Cerebellar nuclear complex (tissue), 1 donor: ENCODE results near the gene BMAL1.

ENCODE experiments used
- DNase-seq, 2 experiments: peaks; one replicate each; lab custom pipeline; 2025; lab: John Stamatoyannopoulos, UW

BMAL1 gene

DNA sequence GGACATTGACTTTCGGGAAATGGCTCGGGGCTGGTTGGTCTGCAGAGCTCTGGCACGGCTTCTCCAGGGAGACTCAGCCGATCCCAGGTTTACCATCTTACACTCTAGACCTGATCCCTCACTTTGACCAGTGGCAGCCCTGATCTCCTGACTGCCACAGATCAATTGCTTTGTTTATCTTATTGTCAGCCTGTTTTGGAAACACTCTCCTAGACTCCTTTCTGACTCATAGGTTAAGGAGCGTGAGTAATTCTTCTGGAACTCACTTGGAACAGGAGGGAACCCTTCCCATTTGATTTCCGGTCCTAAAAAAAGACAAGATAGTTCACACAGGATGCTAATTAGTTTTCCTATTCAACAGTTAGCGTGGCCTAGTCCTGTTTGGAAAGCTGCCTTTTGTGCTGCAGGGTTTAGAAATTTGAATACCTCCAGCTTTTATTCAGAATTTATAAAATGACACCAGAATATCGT is 16.0 kb upstream of the BMAL1 start:
- no peak for DNase-seq

- DNase-seq: no peak
Measured at GRCh38 chr11:13262096-13262495, 15.5 kb upstream of the BMAL1 start.

GRCh38 chr11:13268791-13269190 is 8.8 kb upstream of the BMAL1 start:
- no peak for DNase-seq

DNA sequence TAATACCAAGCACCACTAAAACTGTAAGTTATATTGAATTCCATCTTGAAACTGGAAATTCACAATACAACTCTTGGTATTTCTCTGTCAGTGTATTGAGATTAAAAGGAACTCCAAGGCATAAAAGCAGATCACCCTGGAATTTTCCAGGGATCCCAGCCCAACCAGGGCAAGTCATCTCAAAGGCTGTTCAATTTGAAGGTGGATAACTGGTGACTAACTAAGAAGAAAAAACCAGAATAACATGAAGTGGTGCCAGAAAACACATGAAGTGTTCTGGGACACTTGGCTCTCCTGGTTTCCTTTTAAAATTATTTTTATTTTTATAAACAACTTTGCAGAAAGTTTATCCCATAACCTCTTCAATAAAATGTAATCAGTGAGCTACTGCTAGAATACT is 7.8 kb upstream of the BMAL1 start:
- DNase-seq: no peak

- DNase-seq: no peak
Measured at GRCh38 chr11:13271060-13271693, 6.4 kb upstream of the BMAL1 start.

DNA sequence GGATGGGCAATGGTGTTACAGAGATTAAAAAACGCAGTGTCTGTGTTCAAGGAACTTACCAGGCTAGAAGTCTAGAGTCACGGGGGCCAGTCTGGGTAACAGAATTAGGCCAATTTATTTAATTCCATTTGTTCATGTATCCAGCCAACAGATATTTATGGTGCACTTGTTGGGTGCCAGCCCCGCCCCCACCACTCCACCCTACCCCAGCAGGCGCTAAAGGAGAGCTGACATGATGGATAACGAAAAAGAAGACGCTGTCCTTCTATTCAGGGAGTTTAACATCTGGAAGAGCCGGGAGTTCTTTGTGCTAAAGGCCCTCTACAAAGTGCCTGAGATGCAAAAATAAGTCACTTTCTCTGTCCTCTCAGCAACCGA is 1.1 kb upstream of the BMAL1 start:
- no peak for DNase-seq

GRCh38 chr11:13276832-13277767 is 490 bp upstream of the BMAL1 start:
- DNase-seq: peak; percentile 86 to 89

DNA sequence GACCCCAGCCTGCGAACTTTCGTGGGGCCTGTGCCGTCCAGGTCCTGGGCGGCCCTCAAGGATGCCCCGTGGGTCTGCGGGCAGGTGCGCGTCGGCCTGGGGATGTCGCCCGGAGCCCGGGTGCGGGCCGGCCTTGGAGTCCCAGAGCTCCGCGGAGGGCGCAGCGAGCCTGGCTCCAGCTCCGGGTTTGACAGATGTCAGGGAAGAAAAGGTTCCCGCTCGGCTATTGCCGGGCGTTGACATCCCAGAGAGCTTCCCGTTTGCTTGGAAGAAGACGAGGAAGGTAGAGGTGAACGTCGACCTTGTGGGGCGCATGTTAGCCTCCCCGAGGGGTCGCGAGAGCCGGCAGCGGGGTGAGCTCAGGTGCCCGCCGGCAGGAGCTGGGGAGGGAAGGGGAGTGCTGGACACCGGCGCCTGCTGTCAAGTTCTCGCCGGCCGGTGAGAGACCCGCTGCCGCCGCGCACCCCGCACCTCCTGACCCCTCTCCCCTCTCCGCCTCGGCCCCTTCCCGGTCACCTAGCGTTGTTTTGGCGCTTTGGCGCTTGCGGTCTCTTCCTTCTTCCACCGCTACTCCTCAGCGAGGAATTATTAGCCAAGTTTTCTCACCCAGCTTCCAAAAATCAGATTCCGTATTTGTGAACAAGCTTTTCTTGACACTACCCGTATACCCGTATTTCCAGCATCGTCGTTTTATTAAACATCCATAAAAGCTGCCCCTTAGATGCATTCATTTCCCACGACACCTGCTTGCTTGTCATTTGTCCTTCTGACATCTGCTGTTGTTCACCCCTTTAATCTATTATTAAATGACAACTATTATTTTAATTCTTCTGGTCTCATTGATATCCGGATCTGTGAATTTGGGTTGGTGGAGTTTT is 1.3 kb downstream of the BMAL1 start:
- DNase-seq: no peak

- no peak for DNase-seq
Measured at GRCh38 chr11:13279487-13279834, 1.9 kb downstream of the BMAL1 start.

GRCh38 chr11:13280092-13280722 is 2.6 kb downstream of the BMAL1 start:
- DNase-seq: no peak

GRCh38 chr11:13280777-13281176 is 3.2 kb downstream of the BMAL1 start:
- no peak for DNase-seq

- DNase-seq: no peak
Measured at GRCh38 chr11:13283636-13284035, 6.0 kb downstream of the BMAL1 start.

DNA sequence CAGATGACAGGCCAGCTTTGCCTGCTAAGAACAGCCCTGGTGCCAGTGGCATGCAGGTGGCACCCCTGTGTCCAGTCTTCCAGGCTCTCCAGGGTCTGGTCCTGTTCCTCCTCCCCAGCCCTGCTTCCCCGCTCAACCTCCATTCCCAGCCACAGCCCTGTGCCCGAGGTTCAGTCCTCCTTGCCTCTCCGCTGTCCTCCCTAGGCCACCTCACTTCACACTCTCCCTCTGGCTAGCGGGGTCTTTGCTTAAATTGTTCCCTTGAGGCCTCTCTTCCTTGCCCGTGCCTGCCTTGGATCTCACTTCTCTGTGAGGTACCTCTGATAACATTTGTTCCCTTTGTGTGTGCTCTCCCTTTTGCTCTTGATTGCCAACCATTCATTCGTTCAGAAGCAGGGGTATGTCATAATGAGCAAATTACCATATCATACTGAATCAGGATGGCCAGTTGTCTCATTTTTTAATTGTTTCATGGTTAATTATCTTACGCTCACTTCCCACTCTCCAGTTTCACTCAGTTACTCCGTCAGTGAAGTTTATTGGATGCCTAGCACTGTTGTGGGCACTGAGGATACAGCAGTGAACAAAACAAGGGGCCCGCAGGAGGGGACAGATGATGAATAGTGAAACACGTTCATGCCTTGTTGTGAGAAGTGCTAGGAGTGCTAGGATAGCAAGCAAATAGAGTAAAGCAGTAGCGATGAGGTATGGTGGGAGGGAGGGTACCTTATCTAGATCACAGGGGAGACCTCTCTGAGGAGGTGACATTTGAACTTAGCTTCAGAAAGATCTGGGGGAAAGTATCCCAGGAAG is 7.4 kb downstream of the BMAL1 start:
- no peak for DNase-seq

- no peak for DNase-seq
Measured at GRCh38 chr11:13286279-13286821, 8.8 kb downstream of the BMAL1 start.

DNA sequence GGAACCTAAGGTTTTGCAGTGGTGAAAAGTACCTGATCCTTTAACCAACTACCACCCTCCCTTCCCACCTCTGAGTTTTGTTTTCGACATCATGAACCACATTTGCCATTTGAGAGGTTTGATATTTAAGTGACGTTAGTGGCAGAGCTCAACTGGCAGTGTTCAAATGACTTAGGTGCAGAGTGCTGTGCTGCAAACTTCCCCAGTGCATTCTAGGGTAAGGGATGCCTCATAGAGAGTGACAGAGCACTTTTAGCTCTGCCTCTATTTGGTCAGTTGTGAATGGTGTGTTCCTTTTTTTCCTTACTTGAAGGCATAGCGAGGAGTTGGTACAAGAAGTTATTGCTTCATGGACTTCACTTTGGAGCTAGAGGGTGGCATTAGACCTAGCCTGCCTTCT is 9.4 kb downstream of the BMAL1 start:
- DNase-seq: no peak

GRCh38 chr11:13287681-13288080 is 10.1 kb downstream of the BMAL1 start:
- no peak for DNase-seq

DNA sequence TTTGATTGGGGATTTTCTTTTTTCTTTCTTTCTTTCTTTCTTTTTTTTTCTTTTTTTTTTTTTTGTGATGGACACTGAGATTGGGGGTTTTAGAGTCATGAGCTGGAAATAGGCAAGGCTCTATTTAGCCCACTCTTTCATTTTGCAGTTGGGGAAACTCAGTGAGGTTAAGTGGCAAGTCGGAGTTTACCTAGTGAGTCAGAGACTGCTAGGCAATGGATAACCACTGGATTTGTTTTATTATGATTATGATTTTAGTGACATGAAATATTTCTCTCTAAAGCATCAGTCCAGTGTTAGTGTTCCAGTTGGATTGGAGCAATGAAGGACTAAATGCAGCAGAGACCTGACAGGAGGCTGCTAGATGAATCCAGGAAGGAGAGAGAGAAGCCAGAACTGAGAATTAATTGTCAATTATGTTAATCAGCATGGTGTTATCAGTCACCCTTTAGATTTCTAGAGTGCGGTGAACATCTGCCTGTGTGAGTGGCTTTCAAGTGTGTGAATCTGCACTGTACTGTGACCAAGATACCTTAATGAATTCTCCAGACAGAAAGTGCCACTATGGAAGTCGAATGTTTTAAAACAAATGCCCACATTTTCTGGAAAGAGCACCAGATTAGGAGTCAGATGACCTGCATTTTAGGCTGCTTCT is 10.9 kb downstream of the BMAL1 start:
- DNase-seq: no peak

- no peak for DNase-seq
Measured at GRCh38 chr11:13289081-13289480, 11.5 kb downstream of the BMAL1 start.

- no peak for DNase-seq
Measured at GRCh38 chr11:13290221-13290980, 12.8 kb downstream of the BMAL1 start.

DNA sequence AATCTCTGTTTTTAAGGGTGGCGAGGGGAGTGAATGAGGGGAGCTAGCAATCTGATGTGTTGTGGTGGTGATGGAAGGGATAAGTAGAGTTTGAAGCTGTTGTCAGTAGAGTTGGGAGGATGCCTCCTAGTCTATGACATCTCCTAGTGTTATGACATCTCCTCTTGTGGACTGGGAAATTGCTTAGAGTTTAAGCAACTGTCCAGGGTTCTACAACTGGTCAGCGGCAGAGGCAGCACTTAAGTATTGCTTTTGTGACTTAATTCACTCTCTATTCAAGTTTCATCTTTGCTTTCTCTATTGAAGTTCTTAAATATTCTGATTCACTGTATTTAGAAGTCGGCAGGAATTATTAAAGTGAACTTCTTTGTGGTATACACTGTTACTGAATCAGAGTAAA is 13.8 kb downstream of the BMAL1 start:
- no peak for DNase-seq
